SH-SY5Y (cell line): Measurements from ENCODE around the gene SIPA1L3.

Experiments used
- GATA2 ChIP-seq: IDR thresholded peaks from 2 replicates; pipeline ENCODE4 v1.6.1; 2011; ENCODE audit warnings: mild to moderate bottlenecking, low read depth, low read length
- GATA3 ChIP-seq: IDR thresholded peaks from 2 replicates; pipeline ENCODE4 v1.6.1; 2011; ENCODE audit warnings: low read depth, mild to moderate bottlenecking, low read length, moderate library complexity

GRCh38 chr19:37947778-37948177 is 40.8 kb downstream of the SIPA1L3 start:
- TF ChIP-seq GATA2 (no peak), GATA3 (no peak)
